Measurements from ENCODE around the gene ZFHX2. TPM values are rescaled to one million over a fixed set of nuclear protein-coding genes. Genes with fewer than 3 reads are reported as not detected.
A peak's percentile ranks its signal among the peaks of the same experiment; 100 is the strongest.
"Not testable (repeated sequence)": the region's sequence is repeated elsewhere in the genome, so short reads cannot be mapped to it uniquely, and the experiment has no call there.

The ZFHX2 gene
- total RNA-seq, 1 donor from 2014 or later, result 27.3 TPM

- H3K4me1 ChIP-seq (ENCODE audit: insufficient read depth, low read length), result no peaks in the 10 kb centered on the region
- no peaks in the 10 kb centered on the region for H3K36me3 Mint-ChIP-seq (ENCODE audit: low read depth, unreplicated experiment)
- H3K4me3 Mint-ChIP-seq (ENCODE audit: unreplicated experiment), result no peak overlapping the region
- DNase-seq (ENCODE audit: low read depth) (no peak), FAIRE-seq (no peak)
- H3K4me2 ChIP-seq (ENCODE audit: low read length), result no peak overlapping the region
- H2AFZ ChIP-seq (ENCODE audit: low read depth, low read length), result no peak overlapping the region
- no peaks in the 10 kb centered on the region for H3K79me2 ChIP-seq (ENCODE audit: insufficient read depth, low read length)
- H3K27ac Mint-ChIP-seq (ENCODE audit: unreplicated experiment), result no peak overlapping the region
- peaks cover 2% of the 10 kb centered on the region for H3K4me1 Mint-ChIP-seq (ENCODE audit: low read depth, unreplicated experiment)
- TF ChIP-seq EZH2 (IDR thresholded peaks at IDR 0.05; ENCODE audit: insufficient read depth, low read length), result no peak
- TF ChIP-seq, protein P1, sequence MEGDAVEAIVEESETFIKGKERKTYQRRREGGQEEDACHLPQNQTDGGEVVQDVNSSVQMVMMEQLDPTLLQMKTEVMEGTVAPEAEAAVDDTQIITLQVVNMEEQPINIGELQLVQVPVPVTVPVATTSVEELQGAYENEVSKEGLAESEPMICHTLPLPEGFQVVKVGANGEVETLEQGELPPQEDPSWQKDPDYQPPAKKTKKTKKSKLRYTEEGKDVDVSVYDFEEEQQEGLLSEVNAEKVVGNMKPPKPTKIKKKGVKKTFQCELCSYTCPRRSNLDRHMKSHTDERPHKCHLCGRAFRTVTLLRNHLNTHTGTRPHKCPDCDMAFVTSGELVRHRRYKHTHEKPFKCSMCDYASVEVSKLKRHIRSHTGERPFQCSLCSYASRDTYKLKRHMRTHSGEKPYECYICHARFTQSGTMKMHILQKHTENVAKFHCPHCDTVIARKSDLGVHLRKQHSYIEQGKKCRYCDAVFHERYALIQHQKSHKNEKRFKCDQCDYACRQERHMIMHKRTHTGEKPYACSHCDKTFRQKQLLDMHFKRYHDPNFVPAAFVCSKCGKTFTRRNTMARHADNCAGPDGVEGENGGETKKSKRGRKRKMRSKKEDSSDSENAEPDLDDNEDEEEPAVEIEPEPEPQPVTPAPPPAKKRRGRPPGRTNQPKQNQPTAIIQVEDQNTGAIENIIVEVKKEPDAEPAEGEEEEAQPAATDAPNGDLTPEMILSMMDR (IDR thresholded peaks at IDR 0.05; ENCODE audit: insufficient read depth, low read depth, low read length), result no peak
- no peaks in the 10 kb centered on the region for H4K20me1 ChIP-seq (ENCODE audit: insufficient read depth, low read length)
- H3K36me3 ChIP-seq (ENCODE audit: insufficient read depth, low read length), result no peaks in the 10 kb centered on the region
- H3K4me3 ChIP-seq (ENCODE audit: insufficient read depth, low read depth, low read length), result no peak overlapping the region
- no peaks in the 10 kb centered on the region for H3K9me3 ChIP-seq (ENCODE audit: insufficient read depth, low read depth, low read length)
- peaks cover 2% of the 10 kb centered on the region for H3K9me3 Mint-ChIP-seq (ENCODE audit: unreplicated experiment)
- H3K9ac ChIP-seq (ENCODE audit: low read length), result no peak overlapping the region
- no peak overlapping the region for H3K27ac ChIP-seq (ENCODE audit: low read depth, low read length)
- H3K27me3 ChIP-seq (ENCODE audit: insufficient read depth, low read length), result no peaks in the 10 kb centered on the region
- peaks cover 16% of the 10 kb centered on the region for H3K27me3 Mint-ChIP-seq (ENCODE audit: low read depth, unreplicated experiment)
These were observed 38.6 kb upstream of the ZFHX2 start for GRCh38 chr14:23590198-23590597.

DNA sequence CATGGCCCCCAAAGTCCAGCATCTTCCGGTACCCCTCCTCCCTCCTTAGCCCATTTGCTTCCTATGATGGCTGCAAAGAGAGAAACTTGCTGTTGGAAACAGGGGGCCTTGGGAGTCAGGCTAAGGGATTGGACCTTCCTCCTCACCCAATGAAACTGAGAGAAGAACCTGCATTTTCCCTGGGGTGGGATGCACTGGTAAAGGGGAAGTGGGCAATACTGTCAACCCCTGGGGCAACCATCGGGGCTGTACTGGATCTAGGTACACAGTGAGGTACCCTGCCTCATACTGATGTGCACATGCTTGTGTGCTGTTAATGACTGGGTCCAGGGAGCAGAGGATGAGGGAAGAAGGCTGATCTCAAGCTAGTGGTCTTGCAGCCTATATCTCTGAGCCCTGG, 38.0 kb upstream of the ZFHX2 start:
- DNase-seq (ENCODE audit: low read depth) (no peak), FAIRE-seq (no peak)
- Mint-ChIP-seq H3K9me3 (ENCODE audit: unreplicated experiment) (peaks cover 2% of the 10 kb centered on the region), H3K36me3 (ENCODE audit: low read depth, unreplicated experiment) (no peaks in the 10 kb centered on the region), H3K27ac (ENCODE audit: unreplicated experiment) (no peak overlapping the region), H3K4me3 (ENCODE audit: unreplicated experiment) (no peak overlapping the region), H3K4me1 (ENCODE audit: low read depth, unreplicated experiment) (peaks cover 2% of the 10 kb centered on the region), H3K27me3 (ENCODE audit: low read depth, unreplicated experiment) (peaks cover 14% of the 10 kb centered on the region)
- no peaks in the 10 kb centered on the region for H3K4me1 ChIP-seq (ENCODE audit: insufficient read depth, low read length)
- no peaks in the 10 kb centered on the region for H3K27me3 ChIP-seq (ENCODE audit: insufficient read depth, low read length)
- no peaks in the 10 kb centered on the region for H3K79me2 ChIP-seq (ENCODE audit: insufficient read depth, low read length)
- no peak overlapping the region for H2AFZ ChIP-seq (ENCODE audit: low read depth, low read length)
- H3K4me2 ChIP-seq (ENCODE audit: low read length), result no peak overlapping the region
- H4K20me1 ChIP-seq (ENCODE audit: insufficient read depth, low read length), result no peaks in the 10 kb centered on the region
- no peak for TF ChIP-seq EZH2 (IDR thresholded peaks at IDR 0.05; ENCODE audit: insufficient read depth, low read length)
- no peak overlapping the region for H3K27ac ChIP-seq (ENCODE audit: low read depth, low read length)
- H3K9me3 ChIP-seq (ENCODE audit: insufficient read depth, low read depth, low read length), result no peaks in the 10 kb centered on the region
- H3K36me3 ChIP-seq (ENCODE audit: insufficient read depth, low read length), result no peaks in the 10 kb centered on the region
- H3K4me3 ChIP-seq (ENCODE audit: insufficient read depth, low read depth, low read length), result no peak overlapping the region
- no peak overlapping the region for H3K9ac ChIP-seq (ENCODE audit: low read length)

- no peak overlapping the region for H3K27ac ChIP-seq (ENCODE audit: low read depth, low read length)
- H3K4me2 ChIP-seq (ENCODE audit: low read length), result peak overlapping the region; percentile 33
- peak; percentile 17 for FAIRE-seq
These were observed 37.5 kb upstream of the ZFHX2 start for GRCh38 chr14:23588884-23589598.

GRCh38 chr14:23584527-23585203, 33.1 kb upstream of the ZFHX2 start:
- not testable (repeated sequence) for H3K79me2 ChIP-seq (ENCODE audit: insufficient read depth, low read length); H3K36me3 ChIP-seq (ENCODE audit: insufficient read depth, low read length); H3K4me1 Mint-ChIP-seq (ENCODE audit: low read depth, unreplicated experiment); H3K4me3 Mint-ChIP-seq (ENCODE audit: unreplicated experiment); H3K9ac ChIP-seq (ENCODE audit: low read length); H3K4me2 ChIP-seq (ENCODE audit: low read length); H3K4me3 ChIP-seq (ENCODE audit: insufficient read depth, low read depth, low read length); H3K36me3 Mint-ChIP-seq (ENCODE audit: low read depth, unreplicated experiment); H4K20me1 ChIP-seq (ENCODE audit: insufficient read depth, low read length); H3K4me1 ChIP-seq (ENCODE audit: insufficient read depth, low read length); H3K9me3 Mint-ChIP-seq (ENCODE audit: unreplicated experiment); FAIRE-seq; H2AFZ ChIP-seq (ENCODE audit: low read depth, low read length); H3K27ac Mint-ChIP-seq (ENCODE audit: unreplicated experiment); H3K27ac ChIP-seq (ENCODE audit: low read depth, low read length); DNase-seq (ENCODE audit: low read depth); H3K9me3 ChIP-seq (ENCODE audit: insufficient read depth, low read depth, low read length); H3K27me3 ChIP-seq (ENCODE audit: insufficient read depth, low read length)
- peaks cover 24% of the 10 kb centered on the region for H3K27me3 Mint-ChIP-seq (ENCODE audit: low read depth, unreplicated experiment)

More at GRCh38 chr14:23588884-23589598, 37.5 kb upstream of the ZFHX2 start:
- H3K4me1 ChIP-seq (ENCODE audit: insufficient read depth, low read length), result no peaks in the 10 kb centered on the region
- H3K27me3 ChIP-seq (ENCODE audit: insufficient read depth, low read length), result no peaks in the 10 kb centered on the region
- no peaks in the 10 kb centered on the region for H3K79me2 ChIP-seq (ENCODE audit: insufficient read depth, low read length)
- H4K20me1 ChIP-seq (ENCODE audit: insufficient read depth, low read length), result no peaks in the 10 kb centered on the region
- peak overlapping the region; percentile 13 for H3K27ac Mint-ChIP-seq (ENCODE audit: unreplicated experiment)
- TF ChIP-seq EZH2 (IDR thresholded peaks at IDR 0.05; ENCODE audit: insufficient read depth, low read length), result no peak
- TF ChIP-seq, protein P1 (IDR thresholded peaks at IDR 0.05; ENCODE audit: insufficient read depth, low read depth, low read length), result peak; percentile 60
- H3K36me3 ChIP-seq (ENCODE audit: insufficient read depth, low read length), result no peaks in the 10 kb centered on the region
- no peak overlapping the region for H3K4me3 Mint-ChIP-seq (ENCODE audit: unreplicated experiment)
- peaks cover 2% of the 10 kb centered on the region for H3K4me1 Mint-ChIP-seq (ENCODE audit: low read depth, unreplicated experiment)
- no peaks in the 10 kb centered on the region for H3K9me3 ChIP-seq (ENCODE audit: insufficient read depth, low read depth, low read length)
- no peak overlapping the region for H3K9ac ChIP-seq (ENCODE audit: low read length)
- H3K4me3 ChIP-seq (ENCODE audit: insufficient read depth, low read depth, low read length), result no peak overlapping the region
- H3K9me3 Mint-ChIP-seq (ENCODE audit: unreplicated experiment), result peaks cover 2% of the 10 kb centered on the region
- peak; percentile 71 for DNase-seq (ENCODE audit: low read depth)
- peak overlapping the region; percentile 53 for H2AFZ ChIP-seq (ENCODE audit: low read depth, low read length)
- H3K27me3 Mint-ChIP-seq (ENCODE audit: low read depth, unreplicated experiment), result peaks cover 12% of the 10 kb centered on the region
- H3K36me3 Mint-ChIP-seq (ENCODE audit: low read depth, unreplicated experiment), result no peaks in the 10 kb centered on the region

All from astrocyte (in vitro differentiated cells and primary cell).